ENCODE results near the gene FAM240B.

DNA sequence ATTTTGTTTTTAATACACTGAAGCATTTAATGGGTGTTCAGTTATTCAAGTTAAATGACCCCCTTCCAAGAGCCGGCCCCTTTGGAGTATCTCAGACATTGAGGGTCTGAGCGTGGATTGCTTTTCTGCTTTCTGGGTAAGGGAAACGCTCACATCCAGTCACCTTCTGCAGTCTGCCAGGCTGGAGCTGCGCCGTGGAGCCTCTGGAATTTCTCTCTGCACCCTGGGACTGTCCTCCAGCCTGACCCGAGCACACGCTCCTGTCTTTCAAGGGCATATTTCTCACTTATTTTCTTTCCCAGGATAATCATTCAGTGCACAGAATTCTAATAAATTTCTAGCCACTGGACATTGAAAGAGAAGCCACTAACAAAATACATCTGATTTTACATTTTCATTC is 13.4 kb downstream of the FAM240B start:
- TF ChIP-seq, protein P1, sequence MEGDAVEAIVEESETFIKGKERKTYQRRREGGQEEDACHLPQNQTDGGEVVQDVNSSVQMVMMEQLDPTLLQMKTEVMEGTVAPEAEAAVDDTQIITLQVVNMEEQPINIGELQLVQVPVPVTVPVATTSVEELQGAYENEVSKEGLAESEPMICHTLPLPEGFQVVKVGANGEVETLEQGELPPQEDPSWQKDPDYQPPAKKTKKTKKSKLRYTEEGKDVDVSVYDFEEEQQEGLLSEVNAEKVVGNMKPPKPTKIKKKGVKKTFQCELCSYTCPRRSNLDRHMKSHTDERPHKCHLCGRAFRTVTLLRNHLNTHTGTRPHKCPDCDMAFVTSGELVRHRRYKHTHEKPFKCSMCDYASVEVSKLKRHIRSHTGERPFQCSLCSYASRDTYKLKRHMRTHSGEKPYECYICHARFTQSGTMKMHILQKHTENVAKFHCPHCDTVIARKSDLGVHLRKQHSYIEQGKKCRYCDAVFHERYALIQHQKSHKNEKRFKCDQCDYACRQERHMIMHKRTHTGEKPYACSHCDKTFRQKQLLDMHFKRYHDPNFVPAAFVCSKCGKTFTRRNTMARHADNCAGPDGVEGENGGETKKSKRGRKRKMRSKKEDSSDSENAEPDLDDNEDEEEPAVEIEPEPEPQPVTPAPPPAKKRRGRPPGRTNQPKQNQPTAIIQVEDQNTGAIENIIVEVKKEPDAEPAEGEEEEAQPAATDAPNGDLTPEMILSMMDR (IDR thresholded peaks at IDR 0.05), result no peak
- no peak for TF ChIP-seq POLR2AphosphoS5 (IDR thresholded peaks at IDR 0.05)

Data from breast epithelium (tissue), 3 donors.